SK-N-MC (cell line): Measurements from ENCODE around the gene HOXD9.

Experiments
- EZH2 ChIP-seq: fragments of 200-600 bp; sonication (generic); IDR thresholded peaks from one replicate; pipeline ENCODE4 v1.6.1; 2017; ENCODE audit warnings: antibody characterized with exemption
- POLR2AphosphoS5 ChIP-seq: IDR thresholded peaks from 2 replicates; pipeline ENCODE4 v1.6.1; 2012; ENCODE audit warnings: mild to moderate bottlenecking, low read depth, low read length, borderline replicate concordance

DNA sequence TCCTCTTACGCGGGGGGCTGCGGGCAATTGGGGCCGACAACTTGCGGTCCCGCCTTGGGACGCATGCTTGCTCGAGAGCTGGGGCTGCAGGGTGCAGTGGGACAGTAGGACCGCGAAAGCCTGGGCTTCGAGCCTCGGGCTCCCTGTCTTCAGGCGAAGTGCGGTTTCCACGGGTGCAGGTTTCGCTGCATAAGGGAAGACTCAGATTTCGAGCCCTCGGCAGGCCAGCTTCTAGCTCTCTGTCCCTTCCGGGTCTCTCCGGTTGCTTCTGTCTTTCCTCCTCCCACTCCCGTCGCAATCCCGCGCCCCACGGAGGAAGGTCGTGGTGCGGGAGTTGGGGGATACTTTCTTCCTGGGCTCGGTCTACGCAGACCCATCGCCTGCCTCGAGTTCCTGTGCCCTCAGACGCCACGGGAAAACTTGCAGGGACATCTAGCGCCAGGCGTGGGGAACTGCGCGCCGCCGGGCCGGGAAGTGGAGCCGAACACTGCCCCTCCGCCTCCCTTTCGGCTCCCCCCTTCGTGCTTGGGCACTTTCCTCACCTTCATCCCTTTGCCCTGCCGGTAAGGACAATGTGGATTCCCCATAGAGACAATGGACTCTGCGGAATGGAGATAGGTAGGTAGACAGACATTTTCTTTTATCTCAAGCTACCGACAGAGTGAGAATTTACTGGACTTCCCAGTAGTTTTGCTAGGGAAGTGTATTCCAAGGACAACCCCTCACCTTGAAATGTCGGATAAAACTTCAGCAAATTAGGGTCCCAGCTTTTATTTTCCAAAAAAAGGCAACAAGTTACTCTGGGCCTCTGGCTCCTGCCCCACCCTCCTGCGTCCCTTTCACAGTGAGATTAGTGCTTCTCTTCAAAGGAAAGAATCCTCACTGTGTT is 34.2 kb upstream of the HOXD9 start:
- TF ChIP-seq POLR2AphosphoS5: no peak
- TF ChIP-seq EZH2: no peak
